K562 (cell line): ENCODE results near the gene SLX4IP.

ENCODE experiments used
- CTCF ChIP-seq, 3 experiments: IDR thresholded peaks in 2 of 3; conservative IDR thresholded peaks in 1 of 3; 2 replicates each; pipeline ENCODE4 v1.5.1; 2011 to 2012; ENCODE audit warnings: low read length in 3 of 3, mild to moderate bottlenecking in 3 of 3, control low read depth in 2 of 3, improper control_type of control experiment in 1 of 3, inconsistent platforms in 1 of 3, low read depth in 1 of 3, mixed read lengths in 1 of 3, moderate library complexity in 1 of 3; ENCODE audit not compliant: insufficient read depth in 2 of 3
- POLR2A ChIP-seq: fragments of 450-650 bp; conservative IDR thresholded peaks from 2 replicates; pipeline ENCODE4 v1.6.1; 2016
- RBFOX2 ChIP-seq: fragments of 200-400 bp; formaldehyde crosslinking; IDR thresholded peaks from 2 replicates; pipeline ENCODE4 v1.6.1; 2017; ENCODE audit warnings: low read depth, mild to moderate bottlenecking, low read length, moderate library complexity
- SMAD4 ChIP-seq: fragments of 250-450 bp; sonication (Bioruptor Pico); conservative IDR thresholded peaks from 2 replicates; pipeline ENCODE4 v1.8.0; 2021; ENCODE audit warnings: inconsistent platforms, mild to moderate bottlenecking, moderate library complexity
- TAF1 ChIP-seq: IDR thresholded peaks from 2 replicates; pipeline ENCODE4 v1.6.1; 2011; ENCODE audit warnings: mild to moderate bottlenecking, low read length, moderate library complexity; ENCODE audit not compliant: insufficient read depth, control insufficient read depth, severe bottlenecking; ENCODE audit errors: extremely low read depth
- THRB ChIP-seq: fragments of 450-650 bp; formaldehyde crosslinking; conservative IDR thresholded peaks from 2 replicates; pipeline ENCODE4 v1.4.0; 2022; ENCODE audit warnings: mild to moderate bottlenecking, missing genetic modification characterization
- ZNF274 ChIP-seq: IDR thresholded peaks from 2 replicates; pipeline ENCODE4 v1.6.1; 2011; ENCODE audit warnings: low read depth, mild to moderate bottlenecking, low read length, moderate library complexity, borderline replicate concordance

- TF ChIP-seq ZNF274: no peak
- no peak for TF ChIP-seq SMAD4 (CRISPR knock-in tag)
- TF ChIP-seq THRB (CRISPR knock-in tag): no peak
- TF ChIP-seq POLR2A: no peak
- no peak for TF ChIP-seq RBFOX2
- TF ChIP-seq CTCF (IDR thresholded peaks at IDR 0.05 in 2 of 3, conservative IDR thresholded peaks at IDR 0.05 in 1 of 3; ENCODE audit: insufficient read depth in 2 of 3, low read depth in 1 of 3, low read length in 3 of 3): no peak
- TF ChIP-seq TAF1: no peak
Observed at GRCh38 chr20:10504608-10504993, 69.5 kb downstream of the SLX4IP start.
